GM21786 (cell line): Measurements from ENCODE around the gene CD244.
"Not testable (repeated sequence)": the region's sequence is repeated elsewhere in the genome, so short reads cannot be mapped to it uniquely, and the experiment has no call there.

Experiments
- ATAC-seq: cut with Tn5 transposase; IDR thresholded peaks from one replicate; pipeline ENCODE4 v1.9.1; 2021; ENCODE audit not compliant: unreplicated experiment

The CD244 gene

DNA sequence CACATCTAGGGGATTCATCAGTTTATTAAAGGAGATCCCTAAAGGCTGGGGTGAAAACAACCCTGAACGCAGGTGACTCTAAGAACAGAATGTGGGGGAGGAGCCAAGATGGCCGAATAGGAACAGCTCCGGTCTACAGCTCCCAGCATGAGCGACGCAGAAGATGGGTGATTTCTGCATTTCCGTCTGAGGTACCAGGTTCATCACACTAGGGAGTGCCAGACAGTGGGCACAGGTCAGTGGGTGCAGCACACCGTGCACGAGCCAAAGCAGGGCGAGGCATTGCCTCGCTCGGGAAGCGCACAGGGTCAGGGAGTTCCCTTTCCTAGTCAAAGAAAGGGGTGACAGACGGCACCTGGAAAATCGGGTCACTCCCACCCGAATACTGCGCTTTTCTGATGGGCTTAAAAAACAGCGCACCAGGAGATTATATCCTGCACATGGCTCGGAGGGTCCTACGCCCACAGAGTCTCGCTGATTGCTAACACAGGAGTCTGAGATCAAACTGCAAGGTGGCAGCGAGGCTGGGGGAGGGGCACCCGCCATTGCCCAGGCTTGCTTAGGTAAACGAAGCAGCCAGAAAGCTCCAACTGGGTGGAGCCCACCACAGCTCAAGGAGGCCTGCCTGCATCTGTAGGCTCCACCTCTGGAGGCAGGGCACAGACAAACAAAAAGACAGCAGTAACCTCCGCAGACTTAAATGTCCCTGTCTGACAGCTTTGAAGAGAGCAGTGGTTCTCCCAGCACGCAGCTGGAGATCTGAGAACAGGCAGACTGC is 79.5 kb downstream of the CD244 start:
- not testable (repeated sequence) for ATAC-seq

DNA sequence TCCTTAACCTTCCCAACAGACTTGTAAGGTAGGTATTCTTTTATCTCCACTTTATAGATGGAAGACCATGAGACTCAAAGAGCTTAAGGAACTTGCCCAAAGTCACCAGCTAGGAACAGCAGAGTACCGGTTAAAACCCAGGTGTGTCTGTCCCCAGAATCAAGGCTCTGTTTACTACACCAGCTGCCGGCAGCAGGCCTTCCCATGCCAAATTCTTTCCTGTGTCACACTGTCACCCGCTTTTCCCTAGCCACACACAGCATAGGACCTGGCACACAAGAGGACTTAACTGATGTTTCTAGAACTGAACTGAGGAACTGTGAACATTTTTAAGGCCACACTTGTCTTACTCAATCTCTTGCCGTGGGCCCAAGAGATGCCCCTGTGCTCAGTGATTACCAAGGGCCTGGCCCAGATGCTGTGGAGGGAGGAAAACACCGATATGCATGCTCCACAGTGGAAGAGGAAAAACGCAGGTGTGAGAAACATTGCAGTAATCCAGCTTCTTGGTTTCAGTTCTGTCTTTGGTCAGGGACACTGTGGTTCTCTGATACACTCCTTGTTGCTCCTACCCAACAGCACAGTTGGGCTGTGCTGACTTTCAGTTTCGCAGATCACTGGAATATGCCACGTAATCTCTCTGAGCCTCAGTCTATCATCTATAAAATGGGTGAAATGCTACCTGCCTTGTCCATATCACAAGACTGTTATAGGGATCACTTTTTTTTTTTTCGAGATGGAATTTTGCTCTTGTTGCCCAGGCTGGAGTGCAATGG is 80.6 kb downstream of the CD244 start:
- ATAC-seq: peak; percentile 79

DNA sequence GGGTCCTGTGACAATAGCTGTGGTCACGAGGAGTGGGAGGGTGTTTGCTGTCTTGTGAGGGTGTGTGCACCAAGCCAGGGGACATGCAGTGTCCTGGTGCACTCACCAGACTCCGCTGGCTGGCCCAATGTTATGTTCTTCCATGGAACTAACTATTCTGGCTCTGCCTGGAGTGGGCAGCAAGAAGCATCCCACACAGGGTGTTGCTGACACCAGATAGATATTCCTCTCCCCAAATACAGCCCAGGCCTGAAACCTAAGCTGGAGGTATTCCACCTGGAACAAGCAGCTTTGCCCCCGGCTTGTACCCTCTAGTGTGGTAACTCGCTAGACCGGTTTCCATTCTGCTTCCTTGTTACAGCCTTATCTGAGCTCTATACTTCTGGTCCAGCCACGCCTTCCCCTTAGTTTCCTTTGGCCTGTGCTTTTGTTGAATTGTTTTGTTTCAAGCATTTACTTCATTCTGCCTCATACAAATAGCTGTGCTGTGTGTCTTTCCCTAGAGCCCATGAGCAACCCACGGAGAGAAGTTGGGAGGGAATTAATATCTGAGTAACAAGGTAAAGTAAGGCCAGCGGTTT is 81.4 kb downstream of the CD244 start:
- no peak for ATAC-seq

DNA sequence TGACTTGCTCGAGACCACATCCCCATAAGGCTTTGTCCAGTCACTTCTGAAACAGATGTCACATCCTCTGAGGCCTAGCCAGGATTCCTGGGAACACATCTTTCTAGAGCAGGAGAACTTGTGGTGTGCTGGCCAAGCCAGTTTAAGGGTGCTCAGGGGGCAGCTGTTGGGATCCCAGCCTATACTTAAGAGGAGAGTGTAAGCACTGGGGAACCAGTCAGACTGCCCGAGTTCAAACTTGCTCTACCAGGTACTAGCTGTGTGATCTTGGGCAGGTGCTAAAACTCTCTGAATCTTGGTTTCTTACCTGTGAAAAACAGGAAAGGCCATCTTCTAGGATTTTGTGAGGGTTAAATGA is 82.3 kb downstream of the CD244 start:
- no peak for ATAC-seq
